Measurements from ENCODE around the gene ADGRL2. TPM values are rescaled to one million over a fixed set of nuclear protein-coding genes. Genes with fewer than 3 reads are reported as not detected.

The ADGRL2 gene
- total RNA-seq, 1 experiment from 2014 or later, result 0.51 TPM

- no peak overlapping the region for H3K4me2 ChIP-seq (ENCODE audit: low read length)
- H3K9ac ChIP-seq (ENCODE audit: low read length), result no peak overlapping the region
- no TSS peak for BruUV-seq (replicated peaks)
- POLR2A ChIA-PET (ENCODE audit: unreplicated experiment), result no interaction called here
- H3K9me2 ChIP-seq (replicated peaks; ENCODE audit: low read length), result no peaks in the 10 kb centered on the region
- peaks cover 42% of the 10 kb centered on the region; the same call in 1 of the 2 replicates for H3K27me3 ChIP-seq (ENCODE audit: low read length)
- H3K4me1 ChIP-seq (ENCODE audit: insufficient read depth, low read length), result no peaks in the 10 kb centered on the region
- CTCF ChIA-PET, result no interaction called here
- no peaks in the 10 kb centered on the region for H3K79me2 ChIP-seq (ENCODE audit: low read length)
- no peaks in the 10 kb centered on the region for H4K20me1 ChIP-seq (ENCODE audit: low read length)
- H3K27ac ChIP-seq (ENCODE audit: low read length), result no peak overlapping the region
- intact Hi-C loops (cut with micrococcal nuclease), result no loop called here
- no peak for DNase-seq
- ATAC-seq, result no peak
- no peak overlapping the region for H2AFZ ChIP-seq (ENCODE audit: low read length)
- no peaks in the 10 kb centered on the region for H3K36me3 ChIP-seq (ENCODE audit: low read depth, low read length)
- no peaks in the 10 kb centered on the region for H3K9me3 ChIP-seq (ENCODE audit: low read length)
- H3K4me3 ChIP-seq (ENCODE audit: low read length), result no peak overlapping the region
- no peaks in the 10 kb centered on the region for H3F3A ChIP-seq (ENCODE audit: low read length, unreplicated experiment)
- TF ChIP-seq EZH2 (IDR thresholded peaks at IDR 0.05; ENCODE audit: low read length, unreplicated experiment), result no peak
Observed at GRCh38 chr1:82018319-82018718, 217.6 kb downstream of the ADGRL2 start.

GRCh38 chr1:82019508-82019907 is 218.8 kb downstream of the ADGRL2 start:
- Histone ChIP-seq H3K79me2 (ENCODE audit: low read length) (no peaks in the 10 kb centered on the region), H3K4me2 (ENCODE audit: low read length) (no peak overlapping the region), H3K27me3 (ENCODE audit: low read length) (peaks cover 37% of the 10 kb centered on the region; the same call in 1 of the 2 replicates), H3K4me3 (ENCODE audit: low read length) (no peak overlapping the region), H3K9me3 (ENCODE audit: low read length) (no peaks in the 10 kb centered on the region), H3K4me1 (ENCODE audit: insufficient read depth, low read length) (no peaks in the 10 kb centered on the region), H3K9me2 (replicated peaks; ENCODE audit: low read length) (no peaks in the 10 kb centered on the region), H3F3A (ENCODE audit: low read length, unreplicated experiment) (no peaks in the 10 kb centered on the region), H2AFZ (ENCODE audit: low read length) (no peak overlapping the region), H3K27ac (ENCODE audit: low read length) (no peak overlapping the region), H4K20me1 (ENCODE audit: low read length) (no peaks in the 10 kb centered on the region), H3K9ac (ENCODE audit: low read length) (no peak overlapping the region), H3K36me3 (ENCODE audit: low read depth, low read length) (no peaks in the 10 kb centered on the region)
- no peak for TF ChIP-seq EZH2phosphoT487 (IDR thresholded peaks at IDR 0.05; ENCODE audit: borderline replicate concordance, low read length)
- TF ChIP-seq CTCF (conservative IDR thresholded peaks at IDR 0.05; ENCODE audit: low read depth, low read length), result no peak
- TF ChIP-seq EZH2 (IDR thresholded peaks at IDR 0.05; ENCODE audit: low read length, unreplicated experiment), result no peak
- POLR2A ChIA-PET (ENCODE audit: unreplicated experiment), result no interaction called here
- BruUV-seq (replicated peaks), result no TSS peak
- CTCF ChIA-PET, result no interaction called here
- DNase-seq, result no peak
- intact Hi-C loops (cut with micrococcal nuclease), result no loop called here
- ATAC-seq, result no peak

- Histone ChIP-seq H3K4me1 (ENCODE audit: insufficient read depth, low read length) (no peaks in the 10 kb centered on the region), H3K9me2 (replicated peaks; ENCODE audit: low read length) (no peaks in the 10 kb centered on the region), H3K27me3 (ENCODE audit: low read length) (peaks cover 6% of the 10 kb centered on the region; the same call in 1 of the 2 replicates), H3K4me2 (ENCODE audit: low read length) (no peak overlapping the region), H3K9ac (ENCODE audit: low read length) (no peak overlapping the region), H3K79me2 (ENCODE audit: low read length) (no peaks in the 10 kb centered on the region), H2AFZ (ENCODE audit: low read length) (no peak overlapping the region), H3K36me3 (ENCODE audit: low read depth, low read length) (no peaks in the 10 kb centered on the region), H3K9me3 (ENCODE audit: low read length) (no peaks in the 10 kb centered on the region), H3K27ac (ENCODE audit: low read length) (no peak overlapping the region), H4K20me1 (ENCODE audit: low read length) (no peaks in the 10 kb centered on the region), H3K4me3 (ENCODE audit: low read length) (no peak overlapping the region), H3F3A (ENCODE audit: low read length, unreplicated experiment) (no peaks in the 10 kb centered on the region)
- intact Hi-C loops (cut with micrococcal nuclease), result no loop called here
- DNase-seq (no peak), ATAC-seq (no peak)
- no peak for TF ChIP-seq EZH2 (IDR thresholded peaks at IDR 0.05; ENCODE audit: low read length, unreplicated experiment)
- TF ChIP-seq EZH2phosphoT487 (IDR thresholded peaks at IDR 0.05; ENCODE audit: borderline replicate concordance, low read length), result no peak
- no peak for TF ChIP-seq CTCF (conservative IDR thresholded peaks at IDR 0.05; ENCODE audit: low read depth, low read length)
- no TSS peak for BruUV-seq (replicated peaks)
- CTCF ChIA-PET, result no interaction called here
- POLR2A ChIA-PET (ENCODE audit: unreplicated experiment), result no interaction called here
Observed at GRCh38 chr1:82030830-82031229, 230.1 kb downstream of the ADGRL2 start.

All from PC-3 (cell line).